GM12878 (cell line): ENCODE results near the gene SAP25. TPM values are rescaled to one million over a fixed set of nuclear protein-coding genes. Genes with fewer than 3 reads are reported as not detected.

Experiments used
- BHLHE40 ChIP-seq, 2 experiments: fragments of 450-650 bp in 1 of 2; IDR thresholded peaks; 2 replicates each; pipeline ENCODE4 v1.6.1; 2011 to 2017; ENCODE audit warnings: low read depth in 2 of 2, borderline replicate concordance in 1 of 2, improper control_type of control experiment in 1 of 2, low read length in 1 of 2, mild to moderate bottlenecking in 1 of 2
- BMI1 ChIP-seq: fragments of 450-650 bp; IDR thresholded peaks from 2 replicates; pipeline ENCODE4 v1.6.1; 2016; ENCODE audit warnings: mild to moderate bottlenecking, moderate library complexity, borderline replicate concordance
- CBFB ChIP-seq: IDR thresholded peaks from 2 replicates; pipeline ENCODE4 v1.6.1; 2016; ENCODE audit warnings: antibody characterized with exemption, low read depth
- CTCF ChIP-seq, 3 experiments: IDR thresholded peaks in 2 of 3; conservative IDR thresholded peaks in 1 of 3; 2 replicates each; pipeline ENCODE4 v1.5.1; 2011; ENCODE audit warnings: low read depth in 3 of 3, low read length in 3 of 3, mild to moderate bottlenecking in 3 of 3, control low read depth in 2 of 3, moderate library complexity in 2 of 3, inconsistent platforms in 1 of 3, mixed read lengths in 1 of 3; ENCODE audit not compliant: control insufficient read depth in 2 of 3, insufficient read depth in 1 of 3; ENCODE audit errors: extremely low read depth in 1 of 3
- HDAC6 ChIP-seq: fragments of 200-600 bp; sonication (generic); IDR thresholded peaks from one replicate; pipeline ENCODE4 v1.8.0; 2017; ENCODE audit warnings: antibody characterized with exemption; ENCODE audit not compliant: unreplicated experiment
- HSF1 ChIP-seq: fragments of 150-350 bp; IDR thresholded peaks from 2 replicates; pipeline ENCODE4 v1.6.1; 2014; ENCODE audit warnings: mild to moderate bottlenecking, low read depth, low read length
- IRF4 ChIP-seq: IDR thresholded peaks from 2 replicates; pipeline ENCODE4 v1.6.1; 2011; ENCODE audit warnings: low read depth, low read length
- MAX ChIP-seq: IDR thresholded peaks from 2 replicates; pipeline ENCODE4 v1.6.1; 2012; ENCODE audit warnings: low read depth, low read length, improper control_type of control experiment
- NKRF ChIP-seq: fragments of 450-650 bp; conservative IDR thresholded peaks from 2 replicates; pipeline ENCODE4 v1.6.1; 2017; ENCODE audit warnings: mild to moderate bottlenecking, moderate library complexity
- NR2C2 ChIP-seq: IDR thresholded peaks from 2 replicates; pipeline ENCODE4 v1.6.1; 2011; ENCODE audit warnings: borderline replicate concordance, low read depth; ENCODE audit not compliant: control insufficient read depth, insufficient read length
- PML ChIP-seq: IDR thresholded peaks from 2 replicates; pipeline ENCODE4 v1.6.1; 2012; ENCODE audit warnings: low read length, inconsistent platforms
- POLR2AphosphoS2 ChIP-seq: IDR thresholded peaks from 2 replicates; pipeline ENCODE4 v1.6.1; 2011; ENCODE audit warnings: low read depth, mild to moderate bottlenecking, low read length, improper control_type of control experiment, moderate library complexity
- PRDM15 ChIP-seq: fragments of 450-650 bp; formaldehyde crosslinking; IDR thresholded peaks from 2 replicates; pipeline ENCODE4 v1.4.0; 2020; ENCODE audit warnings: mild to moderate bottlenecking, moderate library complexity
- SREBF2 ChIP-seq: IDR thresholded peaks from 2 replicates; pipeline ENCODE4 v1.6.1; 2012; ENCODE audit warnings: mild to moderate bottlenecking, low read length
- SRF ChIP-seq, 2 experiments: IDR thresholded peaks; 2 replicates each; pipeline ENCODE4 v1.6.1; 2011; ENCODE audit warnings: low read depth in 2 of 2, low read length in 2 of 2, mild to moderate bottlenecking in 1 of 2, moderate library complexity in 1 of 2
- TCF7 ChIP-seq: IDR thresholded peaks from 2 replicates; pipeline ENCODE4 v1.6.1; 2014; ENCODE audit warnings: antibody characterized with exemption, borderline replicate concordance
- USF2 ChIP-seq: IDR thresholded peaks from 2 replicates; pipeline ENCODE4 v1.6.1; 2011; ENCODE audit warnings: low read depth, low read length, improper control_type of control experiment, borderline replicate concordance
- ZNF384 ChIP-seq: IDR thresholded peaks from 2 replicates; pipeline ENCODE4 v1.6.1; 2012; ENCODE audit warnings: low read depth, mild to moderate bottlenecking, low read length, improper control_type of control experiment, borderline replicate concordance
- polyA plus RNA-seq, 11 experiments: library from polyadenylated mRNA; depleted of rRNA in 4 of 11; unstranded in 6 of 11; stranded (reverse) in 5 of 11; fragments of >200 nt; fragmentation: Nextera tagmentation in 4 of 11; fragmentation: Illumina TruSeq in 1 of 11; extraction: Ambion mirVana in 4 of 11; extraction: Trizol in 1 of 11; gene quantifications; 1 replicate in 1 of 11; 2 replicates in 10 of 11; pipeline versions ENCODE4 v1.2.1 to v1.2.3, GENCODE V29; 2011 to 2016; ENCODE audit warnings: inconsistent platforms in 2 of 11, missing spikeins in 2 of 11, low read depth in 1 of 11
- total RNA-seq, 4 experiments: library from RNA; depleted of rRNA in 3 of 4; stranded (reverse); fragments of >200 nt in 3 of 4; fragmentation: Illumina TruSeq in 1 of 4; extraction: Trizol in 1 of 4; gene quantifications; 2 replicates each; pipeline versions ENCODE4 v1.2.1 to v1.2.3, GENCODE V29; 2013 to 2021

The SAP25 gene
- total and polyA plus RNA-seq, 10 of the 15 experiments (the other 5 are each of a cell fraction or from before 2014, with no cell fraction given), result 0.14 to 8.6 (median 1.1) TPM

GRCh38 chr7:100586266-100587025, 12.7 kb upstream of the SAP25 start, which contains the start of gene FBXO24 (continued):
- TF ChIP-seq HSF1 (0 out of 2 replicates have a peak, but pooled peaks have one; percentile 73), NR2C2 (no peak), MAX (no peak), SRF (IDR thresholded peaks at IDR 0.05; ENCODE audit: low read depth in 2 of 2, low read length in 2 of 2) (no peak), CBFB (peak; percentile 33; the same call in 1 of the 2 replicates), BMI1 (no peak), BHLHE40 (IDR thresholded peaks at IDR 0.05; ENCODE audit: borderline replicate concordance in 1 of 2, low read depth in 2 of 2, low read length in 1 of 2) (peak; percentile 79 to 90), NKRF (no peak; the same call in 1 of the 2 replicates), SREBF2 (no peak), PML (no peak), CTCF (IDR thresholded peaks at IDR 0.05 in 2 of 3, conservative IDR thresholded peaks at IDR 0.05 in 1 of 3; ENCODE audit: control insufficient read depth in 2 of 3, extremely low read depth in 1 of 3, insufficient read depth in 1 of 3, low read depth in 3 of 3, low read length in 3 of 3) (no peak), POLR2AphosphoS2 (no peak), HDAC6 (no peak), IRF4 (no peak), USF2 (no peak; the same call in 1 of the 2 replicates), PRDM15 (no peak), ZNF384 (no peak), TCF7 (no peak)
